Measurements from ENCODE around the gene GNRHR.
"Not testable (repeated sequence)": the region's sequence is repeated elsewhere in the genome, so short reads cannot be mapped to it uniquely, and the experiment has no call there.

The GNRHR gene

DNA sequence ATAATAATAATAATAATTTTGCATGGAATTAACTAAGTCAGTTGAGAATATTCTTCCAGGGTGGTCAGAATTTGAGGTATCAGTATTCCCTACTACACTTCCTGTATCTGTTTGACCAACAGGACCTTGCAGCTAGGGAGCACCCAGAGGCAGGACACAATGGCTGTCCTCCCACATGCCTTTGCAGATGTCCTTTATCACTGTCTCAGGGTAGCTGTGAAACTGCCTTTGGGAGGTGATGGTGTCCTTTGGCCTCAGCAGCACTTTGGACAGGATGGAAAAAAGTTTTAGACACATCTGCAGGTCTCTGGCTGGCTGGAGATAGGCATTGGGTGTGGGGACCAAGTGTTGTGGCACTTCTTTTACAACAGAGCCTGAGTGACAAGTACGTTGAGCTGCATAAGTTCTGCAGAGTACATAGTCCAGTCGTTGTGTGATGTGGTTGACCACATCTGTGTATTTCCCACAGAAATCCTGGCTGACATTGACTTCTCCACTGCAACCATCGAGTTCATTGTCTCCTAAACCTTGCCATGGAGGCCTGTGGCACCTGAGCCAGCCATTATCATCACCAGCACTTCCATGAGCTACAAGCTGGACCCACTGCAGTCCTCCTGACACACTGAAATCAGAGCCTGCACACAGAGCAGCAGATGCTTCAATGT, 34.1 kb downstream of the GNRHR start:
- Mint-ChIP-seq H3K9me3 (no peaks in the 10 kb centered on the region), H3K36me3 (ENCODE audit: low read depth) (peaks cover 27% of the 10 kb centered on the region), H3K4me3 (no peak overlapping the region), H3K27me3 (no peaks in the 10 kb centered on the region), H3K27ac (no peak overlapping the region), H3K4me1 (ENCODE audit: low read depth) (no peaks in the 10 kb centered on the region)

DNA sequence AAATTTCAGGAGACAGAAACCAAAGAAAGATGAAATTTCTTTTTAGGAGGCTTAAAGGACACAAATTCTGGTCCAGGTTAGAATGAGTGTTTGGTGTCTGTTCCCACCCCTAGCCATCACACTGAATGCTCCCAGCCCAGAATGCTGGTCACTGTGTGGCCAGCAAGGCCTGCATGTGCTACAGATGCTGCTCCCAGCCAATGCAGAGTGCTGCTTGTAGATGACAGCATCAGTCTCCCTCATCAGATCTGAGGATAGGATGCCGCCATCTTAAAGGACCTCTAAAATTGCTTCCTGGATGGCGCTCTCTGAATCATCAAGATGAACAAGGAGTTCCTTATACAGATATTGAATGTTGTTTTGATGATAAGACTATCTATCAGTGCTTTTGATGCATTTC, 35.3 kb downstream of the GNRHR start:
- H3K4me1 Mint-ChIP-seq (ENCODE audit: low read depth): peaks cover 9% of the 10 kb centered on the region
- H3K27me3 Mint-ChIP-seq: no peaks in the 10 kb centered on the region
- no peak overlapping the region for H3K27ac Mint-ChIP-seq
- H3K36me3 Mint-ChIP-seq (ENCODE audit: low read depth): peaks cover 37% of the 10 kb centered on the region
- no peaks in the 10 kb centered on the region for H3K9me3 Mint-ChIP-seq
- H3K4me3 Mint-ChIP-seq: no peak overlapping the region

DNA sequence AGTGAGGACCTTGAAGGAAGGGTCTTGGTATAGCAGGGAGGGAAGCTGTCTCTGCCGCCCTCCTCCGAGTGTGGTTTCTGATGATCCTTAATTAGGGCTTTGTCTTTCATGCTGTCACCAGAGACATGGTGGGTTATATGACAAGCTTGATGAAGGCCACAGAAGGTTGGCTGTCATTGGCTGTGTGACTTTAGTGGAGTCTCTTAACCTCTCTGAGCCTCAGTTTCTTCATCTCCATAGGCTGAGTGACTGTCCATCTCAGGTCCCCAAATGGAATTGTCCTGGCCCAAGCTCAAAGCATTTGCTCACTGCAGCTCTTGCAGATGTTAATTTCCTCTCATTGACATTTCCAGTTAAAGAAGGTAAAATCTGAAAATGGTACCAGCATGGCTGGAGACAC, 36.6 kb downstream of the GNRHR start:
- no peak overlapping the region for H3K4me3 Mint-ChIP-seq
- H3K9me3 Mint-ChIP-seq: no peaks in the 10 kb centered on the region
- no peak overlapping the region for H3K27ac Mint-ChIP-seq
- H3K36me3 Mint-ChIP-seq (ENCODE audit: low read depth): peaks cover 37% of the 10 kb centered on the region
- H3K27me3 Mint-ChIP-seq: no peaks in the 10 kb centered on the region
- peaks cover 18% of the 10 kb centered on the region for H3K4me1 Mint-ChIP-seq (ENCODE audit: low read depth)

DNA sequence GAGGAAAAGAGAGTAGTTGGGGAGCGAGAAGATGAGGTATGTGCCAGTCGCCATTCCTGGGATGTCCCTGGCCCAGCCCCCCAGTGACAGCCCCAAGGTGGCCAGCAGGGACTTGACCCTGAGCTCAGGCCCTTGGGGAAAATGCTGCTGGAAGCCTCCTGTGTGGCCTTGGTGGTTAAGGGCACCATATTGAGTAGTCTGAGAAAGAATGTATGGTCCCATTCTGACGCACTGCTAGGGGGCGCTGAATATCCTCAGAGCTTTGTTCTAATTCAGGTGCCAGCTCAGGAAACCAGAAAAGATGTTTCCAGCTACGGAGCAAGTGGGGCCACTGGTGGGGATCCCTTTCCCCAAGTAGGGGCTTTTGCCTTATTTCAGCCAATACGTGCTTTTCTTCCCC, 39.2 kb downstream of the GNRHR start:
- H3K4me1 Mint-ChIP-seq (ENCODE audit: low read depth): peaks cover 25% of the 10 kb centered on the region
- peaks cover 21% of the 10 kb centered on the region for H3K36me3 Mint-ChIP-seq (ENCODE audit: low read depth)
- H3K9me3 Mint-ChIP-seq: no peaks in the 10 kb centered on the region
- H3K27ac Mint-ChIP-seq: no peak overlapping the region
- H3K27me3 Mint-ChIP-seq: no peaks in the 10 kb centered on the region
- no peak overlapping the region for H3K4me3 Mint-ChIP-seq

DNA sequence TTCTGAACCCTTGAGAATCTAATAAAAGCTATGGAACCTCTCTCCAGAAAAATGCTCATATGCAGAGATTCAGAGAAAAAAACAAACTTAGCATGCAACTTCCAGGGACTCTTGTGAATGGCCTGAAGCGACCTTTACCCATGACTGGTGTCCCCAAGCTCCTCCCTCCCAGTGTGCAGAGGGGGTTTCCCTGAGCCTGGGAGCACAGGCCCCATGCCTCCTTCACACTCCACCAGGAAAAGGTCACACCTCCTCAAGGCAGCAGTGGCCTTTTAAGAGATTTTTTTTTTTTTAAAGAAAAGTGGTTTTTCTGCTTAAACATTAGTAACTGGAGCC, 40.0 kb downstream of the GNRHR start:
- Mint-ChIP-seq H3K4me1 (ENCODE audit: low read depth) (peaks cover 25% of the 10 kb centered on the region), H3K27ac (peak overlapping the region; percentile 86), H3K27me3 (no peaks in the 10 kb centered on the region), H3K36me3 (ENCODE audit: low read depth) (peaks cover 21% of the 10 kb centered on the region), H3K4me3 (peak overlapping the region; percentile 32), H3K9me3 (no peaks in the 10 kb centered on the region)

DNA sequence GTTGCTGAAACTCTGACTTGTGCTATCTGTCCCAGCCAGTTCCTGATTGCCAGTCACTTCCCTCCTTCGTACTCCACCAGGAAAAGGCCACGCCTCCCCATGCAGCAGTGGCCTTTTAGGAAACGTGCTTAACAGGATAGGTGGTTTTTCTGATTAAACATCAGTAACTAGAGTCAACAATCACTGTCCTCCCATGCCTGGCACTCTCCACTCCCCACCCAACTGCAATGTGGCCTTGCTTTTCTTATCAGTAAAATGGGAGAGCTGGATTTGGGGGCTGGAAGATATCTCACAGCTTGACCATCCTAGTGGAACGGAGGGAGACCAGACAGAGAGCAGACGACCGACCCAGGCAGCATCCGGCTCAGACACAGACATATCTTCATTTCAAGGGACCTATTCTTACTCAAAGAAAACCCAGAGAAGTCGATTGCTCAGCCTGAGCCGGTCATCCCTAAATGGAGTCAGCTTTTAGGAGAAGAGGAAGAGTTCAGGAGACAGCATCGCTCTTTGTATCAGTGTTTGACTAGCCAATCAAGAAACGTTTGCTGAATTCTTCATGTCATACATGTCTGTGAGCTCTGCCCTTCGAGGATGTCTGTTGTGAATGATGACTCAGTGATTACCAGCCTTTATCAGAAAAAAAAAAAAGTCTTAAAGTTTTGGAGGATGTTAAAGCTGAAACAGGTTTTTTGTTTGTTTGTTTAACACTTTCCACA, 40.5 kb downstream of the GNRHR start:
- Mint-ChIP-seq H3K36me3 (ENCODE audit: low read depth) (peaks cover 22% of the 10 kb centered on the region), H3K27ac (peak overlapping the region; percentile 86), H3K4me1 (ENCODE audit: low read depth) (peaks cover 25% of the 10 kb centered on the region), H3K9me3 (no peaks in the 10 kb centered on the region), H3K27me3 (no peaks in the 10 kb centered on the region), H3K4me3 (peak overlapping the region; percentile 32)

DNA sequence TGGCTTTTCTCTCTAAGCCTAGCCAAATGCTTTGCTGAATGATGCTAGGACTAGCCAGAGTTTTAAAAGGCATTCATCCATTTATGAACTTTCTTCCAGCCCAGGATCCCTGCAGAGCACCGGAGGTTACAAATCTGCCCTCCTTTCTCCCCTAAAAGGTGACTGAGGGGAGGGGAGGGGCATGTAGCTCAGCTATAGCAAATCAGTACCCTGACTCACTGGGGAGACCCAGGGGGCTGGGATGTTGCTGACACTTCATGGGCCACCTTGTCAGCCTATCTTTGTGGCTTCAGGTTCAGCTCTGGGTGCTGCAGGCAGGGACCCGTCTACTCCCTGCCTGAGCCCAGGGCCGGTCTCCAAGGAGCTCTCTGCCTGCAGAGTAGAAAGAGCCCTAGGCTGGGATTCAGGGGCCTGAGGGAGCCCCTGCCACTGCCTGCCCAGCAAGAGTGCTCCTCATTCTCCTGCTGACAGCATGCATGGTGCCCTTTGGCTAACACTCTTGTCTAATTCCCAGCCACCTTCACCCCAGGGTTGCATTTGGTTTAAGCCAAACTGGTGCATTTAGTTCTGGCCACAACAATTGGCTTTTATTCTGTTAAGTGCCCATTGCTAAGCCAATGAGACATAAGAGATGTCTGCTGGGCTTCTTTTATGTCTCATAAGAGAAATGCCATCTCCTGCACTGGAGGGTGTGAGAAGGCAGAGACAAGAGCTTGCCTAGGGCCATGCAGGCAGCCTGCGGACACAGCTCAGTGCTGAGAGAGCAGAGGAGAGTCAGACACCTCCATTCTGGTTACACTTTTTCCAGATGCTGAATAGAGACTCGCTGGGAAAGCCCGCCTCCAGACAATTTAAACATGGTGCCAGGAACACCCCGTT, 41.3 kb downstream of the GNRHR start:
- no peak overlapping the region for H3K27ac Mint-ChIP-seq
- no peak overlapping the region for H3K4me3 Mint-ChIP-seq
- peaks cover 30% of the 10 kb centered on the region for H3K36me3 Mint-ChIP-seq (ENCODE audit: low read depth)
- H3K4me1 Mint-ChIP-seq (ENCODE audit: low read depth): peaks cover 33% of the 10 kb centered on the region
- no peaks in the 10 kb centered on the region for H3K27me3 Mint-ChIP-seq
- peaks cover 3% of the 10 kb centered on the region for H3K9me3 Mint-ChIP-seq

DNA sequence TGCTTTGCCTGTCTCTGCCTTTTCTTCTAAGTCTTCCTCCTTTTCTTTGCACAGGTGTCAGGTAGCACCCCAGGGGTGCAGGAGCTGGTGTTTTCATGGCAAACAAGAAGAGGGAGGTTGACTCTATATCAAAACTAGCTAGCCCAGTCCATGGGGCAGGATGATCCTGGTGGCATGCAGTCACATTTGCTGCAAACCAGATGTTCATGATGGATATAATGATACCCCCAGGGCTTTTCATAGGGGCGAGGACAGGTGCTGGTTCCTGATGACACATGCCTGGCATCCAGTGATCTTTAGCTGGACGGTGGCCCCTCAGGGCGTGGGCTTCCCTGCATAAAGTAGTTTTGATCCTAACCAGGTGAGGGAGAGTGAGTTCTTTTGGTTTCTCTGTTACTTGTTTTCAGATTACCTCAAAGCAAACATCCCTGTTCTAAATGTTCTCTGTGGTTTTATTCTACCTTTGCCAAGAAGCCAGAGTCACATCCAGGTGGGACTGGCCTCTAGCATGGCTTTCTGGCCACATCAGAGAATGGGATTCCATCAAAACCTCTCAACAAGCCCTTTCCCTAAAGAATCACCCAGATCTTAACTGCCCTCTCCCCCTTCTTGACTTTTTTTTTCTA, 42.1 kb downstream of the GNRHR start:
- peaks cover 34% of the 10 kb centered on the region for H3K4me1 Mint-ChIP-seq (ENCODE audit: low read depth)
- H3K36me3 Mint-ChIP-seq (ENCODE audit: low read depth): peaks cover 35% of the 10 kb centered on the region
- no peak overlapping the region for H3K27ac Mint-ChIP-seq
- H3K27me3 Mint-ChIP-seq: no peaks in the 10 kb centered on the region
- peaks cover 4% of the 10 kb centered on the region for H3K9me3 Mint-ChIP-seq
- no peak overlapping the region for H3K4me3 Mint-ChIP-seq

DNA sequence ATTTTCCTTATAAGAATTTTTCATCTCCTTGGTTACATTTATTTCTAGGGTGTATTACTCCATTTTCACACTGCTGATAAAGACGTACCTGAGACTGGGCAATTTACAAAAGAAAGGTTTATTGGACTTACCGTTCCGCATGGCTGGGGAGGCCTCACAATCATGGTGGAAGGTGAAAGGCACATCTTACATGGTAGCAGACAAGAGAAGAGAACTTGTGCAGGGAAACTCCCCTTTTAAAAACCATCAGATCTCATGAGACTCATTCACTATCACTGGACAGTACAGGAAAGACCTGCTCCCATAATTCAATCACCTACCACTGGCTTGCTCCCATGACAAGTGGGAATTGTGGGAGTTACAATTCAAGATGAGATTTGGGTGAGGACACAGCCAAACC, 47.5 kb downstream of the GNRHR start:
- not testable (repeated sequence) for H3K4me3 Mint-ChIP-seq, H3K27ac Mint-ChIP-seq, H3K27me3 Mint-ChIP-seq
- Mint-ChIP-seq H3K9me3 (peaks cover 21% of the 10 kb centered on the region), H3K4me1 (ENCODE audit: low read depth) (peaks cover 47% of the 10 kb centered on the region), H3K36me3 (ENCODE audit: low read depth) (peaks cover 54% of the 10 kb centered on the region)

DNA sequence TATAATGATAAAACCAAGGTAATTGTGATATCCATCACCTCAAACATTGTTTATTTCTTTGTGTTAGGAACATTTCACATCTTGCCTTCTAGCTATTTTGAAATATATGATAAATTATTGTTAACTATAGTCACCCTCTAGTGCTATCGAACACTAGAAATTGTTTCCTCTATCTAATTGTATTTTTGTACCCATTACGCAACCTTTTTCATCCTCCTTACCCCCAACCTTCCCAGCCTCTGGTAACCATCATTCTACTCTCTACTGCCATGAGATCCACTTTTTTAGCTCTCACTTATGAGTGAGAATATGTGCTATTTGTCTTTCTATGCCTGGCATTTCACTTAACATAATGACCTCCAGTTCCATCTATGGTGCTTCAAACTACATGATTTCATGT, 49.3 kb downstream of the GNRHR start:
- peaks cover 57% of the 10 kb centered on the region for H3K36me3 Mint-ChIP-seq (ENCODE audit: low read depth)
- no peak overlapping the region for H3K27ac Mint-ChIP-seq
- H3K27me3 Mint-ChIP-seq: no peaks in the 10 kb centered on the region
- H3K4me3 Mint-ChIP-seq: no peak overlapping the region
- peaks cover 56% of the 10 kb centered on the region for H3K4me1 Mint-ChIP-seq (ENCODE audit: low read depth)
- peaks cover 21% of the 10 kb centered on the region for H3K9me3 Mint-ChIP-seq

DNA sequence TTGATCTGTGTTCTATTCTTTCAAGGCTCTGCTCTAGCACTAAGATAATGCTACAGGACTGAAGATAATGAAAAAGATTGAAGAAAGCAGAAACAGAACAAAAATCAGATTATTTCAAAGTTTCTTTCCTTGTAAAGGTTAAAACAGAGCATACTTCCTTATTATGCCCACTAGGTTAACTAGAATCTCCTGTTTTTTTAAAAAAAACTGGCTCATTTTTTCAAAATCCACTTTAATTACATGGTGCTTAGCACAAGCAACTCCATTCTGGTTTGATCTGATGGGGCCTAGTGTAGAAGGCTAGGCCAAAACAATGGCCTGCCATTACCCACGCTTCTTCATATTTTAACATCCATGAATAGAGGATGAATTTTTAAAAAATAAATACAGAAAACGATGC, 52.0 kb downstream of the GNRHR start:
- Mint-ChIP-seq H3K4me3 (peak overlapping the region; percentile 94), H3K27me3 (no peaks in the 10 kb centered on the region), H3K9me3 (peaks cover 17% of the 10 kb centered on the region), H3K36me3 (ENCODE audit: low read depth) (peaks cover 53% of the 10 kb centered on the region), H3K4me1 (ENCODE audit: low read depth) (peaks cover 70% of the 10 kb centered on the region), H3K27ac (no peak overlapping the region)

DNA sequence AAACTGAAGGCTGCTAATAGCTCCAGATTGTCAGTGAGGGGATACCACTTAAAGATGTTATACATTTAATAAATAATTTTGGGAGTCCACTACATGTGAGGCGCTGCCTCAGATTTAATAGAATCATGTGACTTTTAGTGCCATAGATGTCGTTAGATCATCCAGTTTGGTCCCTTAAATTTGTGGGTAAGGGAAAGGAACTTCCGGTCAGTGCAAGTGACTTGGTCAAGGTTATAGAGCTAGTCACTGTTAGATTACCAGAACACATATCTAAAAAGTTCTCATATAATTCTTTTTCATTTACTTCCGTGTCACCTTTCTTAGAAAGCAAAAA, 52.7 kb downstream of the GNRHR start:
- Mint-ChIP-seq H3K9me3 (peaks cover 14% of the 10 kb centered on the region), H3K4me3 (peak overlapping the region; percentile 94), H3K36me3 (ENCODE audit: low read depth) (peaks cover 47% of the 10 kb centered on the region), H3K27ac (peak overlapping the region; percentile 98), H3K4me1 (ENCODE audit: low read depth) (peaks cover 70% of the 10 kb centered on the region), H3K27me3 (no peaks in the 10 kb centered on the region)

DNA sequence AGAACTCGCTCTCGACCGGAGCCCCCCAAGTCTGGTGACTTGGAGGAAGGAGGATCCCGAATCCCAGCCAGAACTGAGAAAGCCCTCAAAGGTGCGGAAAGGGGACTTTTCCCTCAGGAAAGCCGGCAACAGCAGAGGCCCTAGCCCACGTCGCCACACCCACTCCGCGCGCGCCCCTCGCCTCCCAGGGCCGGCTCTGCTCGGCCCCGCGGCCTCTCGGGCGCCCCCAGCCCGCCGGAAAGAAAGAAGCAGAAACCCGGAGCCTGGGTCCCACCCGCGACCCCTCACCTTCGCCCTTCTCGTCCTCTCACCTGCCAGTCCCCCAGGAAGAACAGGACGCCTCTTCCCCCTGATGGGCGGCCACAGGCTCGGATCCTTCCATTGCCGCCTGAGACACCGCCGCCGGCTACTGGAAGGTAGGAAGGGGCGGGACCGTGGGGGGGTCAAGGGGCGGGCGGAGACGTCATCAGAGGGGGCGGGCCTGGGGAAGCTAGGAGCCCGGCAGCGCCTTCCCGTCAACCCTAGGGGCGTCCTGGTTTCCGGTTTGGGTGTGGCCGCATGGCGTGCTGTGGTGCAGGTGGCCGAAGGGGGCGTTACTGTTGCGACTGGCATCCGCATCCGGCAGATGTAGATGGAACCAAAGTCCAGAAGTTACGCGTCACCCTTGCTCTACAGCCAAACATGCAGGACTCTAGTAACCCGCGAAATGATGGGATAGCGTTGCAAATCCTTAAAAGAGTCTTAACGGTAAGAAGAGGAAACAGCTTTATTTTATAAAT, 53.3 kb downstream of the GNRHR start, which contains the start of gene UBA6:
Gene UBA6, minus strand, starts transcription at position 418 of the 779 bp plus-strand sequence. Its CDS starts 36 bp downstream, at position 382.
- peaks cover 67% of the 10 kb centered on the region for H3K4me1 Mint-ChIP-seq (ENCODE audit: low read depth)
- peak within 1 kb of the TSS; percentile 94 for H3K4me3 Mint-ChIP-seq
- peaks cover 10% of the 10 kb centered on the region for H3K9me3 Mint-ChIP-seq
- H3K27me3 Mint-ChIP-seq: no peaks in the 10 kb centered on the region
- peaks cover 41% of the 10 kb centered on the region for H3K36me3 Mint-ChIP-seq (ENCODE audit: low read depth)
- H3K27ac Mint-ChIP-seq: peak within 1 kb of the TSS; percentile 98

DNA sequence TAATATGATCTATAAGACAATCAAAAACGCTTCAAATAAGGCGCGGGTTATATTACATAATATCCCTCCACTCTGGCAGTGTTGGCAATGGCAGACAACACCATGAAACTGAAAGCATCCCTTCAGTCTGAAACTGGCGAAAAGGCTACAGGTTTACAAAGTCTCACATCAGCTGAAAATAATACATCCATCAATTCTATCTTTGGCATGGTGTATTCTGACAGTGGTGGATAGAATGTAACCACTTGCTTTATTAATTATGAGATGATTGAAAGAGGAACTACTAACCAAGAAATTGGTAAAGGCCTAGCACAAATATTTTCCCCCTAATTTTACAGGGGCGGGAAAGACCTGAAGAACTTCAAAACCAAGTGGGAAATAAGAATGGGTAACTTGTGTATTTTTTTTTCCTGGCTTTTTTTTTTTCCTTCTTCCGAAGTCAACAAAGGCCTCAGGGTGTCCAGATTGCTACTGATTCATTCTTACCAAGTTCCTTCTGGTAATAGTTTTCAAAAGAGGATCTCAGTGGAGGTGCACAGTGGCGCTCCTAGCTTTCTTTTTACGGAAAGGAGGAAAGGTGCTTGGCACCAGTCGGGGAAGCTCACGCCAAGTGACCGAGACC, 54.0 kb downstream of the GNRHR start:
- Mint-ChIP-seq H3K4me1 (ENCODE audit: low read depth) (peaks cover 63% of the 10 kb centered on the region), H3K27ac (peak overlapping the region; percentile 83), H3K36me3 (ENCODE audit: low read depth) (peaks cover 37% of the 10 kb centered on the region)

More for the DNA sequence above, 54.0 kb downstream of the GNRHR start:
- Mint-ChIP-seq H3K4me3 (peak overlapping the region; percentile 94), H3K27me3 (no peaks in the 10 kb centered on the region), H3K9me3 (peaks cover 3% of the 10 kb centered on the region)

Measured in stimulated activated naive CD8-positive, alpha-beta T cell treated with anti-CD3 and anti-CD28 coated beads, Interleukin-15, Interleukin-2, amounts not matched to agents 100 ng/mL and 50 ng/mL, for 24 hours (primary cell).